Spleen (tissue), 7 donors: Measurements from ENCODE around the gene CRB2.

Experiments
- POLR2A ChIP-seq, 3 donors: fragments of 450-650 bp; IDR thresholded peaks; one replicate each; pipeline ENCODE4 v1.5.1; 2017; ENCODE audit warnings: antibody characterized with exemption in 3 of 3, mild to moderate bottlenecking in 1 of 3
- TF ChIP-seq, protein P1 (sequence below), 11 experiments: fragments of 200-600 bp in 7 of 11; fragments of 450-650 bp in 4 of 11; sonication (generic) in 4 of 11; IDR thresholded peaks in 8 of 11; conservative IDR thresholded peaks in 3 of 11; 1 replicate in 7 of 11; 2 replicates in 4 of 11; pipeline versions ENCODE4 v1.4.0 to v1.8.0; 2016 to 2021; ENCODE audit warnings: antibody characterized with exemption in 11 of 11, inconsistent platforms in 4 of 11, mild to moderate bottlenecking in 1 of 11
- donor health status: DM: no; HTN: no; CAD: no; lungs with moderate emphysema.
- donor health status: DM: no; HTN: no; CAD: no.
- donor health status: DM: no; HTN: no; CAD: no.

DNA sequence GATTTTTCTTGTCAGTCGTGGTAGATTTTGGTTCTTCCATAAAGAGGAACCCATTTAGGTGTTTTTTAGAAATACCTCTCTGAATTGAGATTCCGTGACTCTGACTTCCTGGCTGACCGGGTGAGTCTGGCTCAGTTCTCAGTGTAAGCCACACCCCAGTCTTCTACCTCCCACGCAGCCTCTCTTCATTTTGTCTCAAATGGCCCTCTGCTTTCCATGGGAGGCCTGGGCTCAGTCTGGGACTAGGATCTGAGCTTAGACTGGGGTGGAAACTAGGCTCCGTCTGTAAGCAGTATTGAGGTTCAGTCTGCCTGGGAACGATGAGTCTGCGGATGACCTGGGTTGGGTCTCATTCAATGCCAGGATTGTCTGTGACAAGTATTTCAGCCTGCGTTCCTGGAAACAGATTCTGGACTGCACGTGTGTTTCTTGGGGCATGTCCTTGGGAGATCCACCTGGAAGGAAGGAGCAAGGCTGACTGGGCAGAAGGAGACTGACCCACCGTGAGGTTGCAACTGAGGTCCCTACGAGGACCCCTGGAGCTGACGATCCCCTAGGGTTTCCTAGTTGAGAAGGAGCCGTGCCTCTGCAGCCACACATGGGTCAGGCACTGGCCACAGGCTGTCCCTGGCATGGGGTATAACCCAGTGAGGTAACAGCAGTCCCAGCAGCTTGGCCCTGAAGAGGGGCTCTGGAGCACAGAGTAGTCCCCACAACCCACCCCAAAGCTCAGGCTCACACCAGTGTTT is 12.4 kb upstream of the CRB2 start:
- no peak for TF ChIP-seq POLR2A (IDR thresholded peaks at IDR 0.05)
- TF ChIP-seq, protein P1, sequence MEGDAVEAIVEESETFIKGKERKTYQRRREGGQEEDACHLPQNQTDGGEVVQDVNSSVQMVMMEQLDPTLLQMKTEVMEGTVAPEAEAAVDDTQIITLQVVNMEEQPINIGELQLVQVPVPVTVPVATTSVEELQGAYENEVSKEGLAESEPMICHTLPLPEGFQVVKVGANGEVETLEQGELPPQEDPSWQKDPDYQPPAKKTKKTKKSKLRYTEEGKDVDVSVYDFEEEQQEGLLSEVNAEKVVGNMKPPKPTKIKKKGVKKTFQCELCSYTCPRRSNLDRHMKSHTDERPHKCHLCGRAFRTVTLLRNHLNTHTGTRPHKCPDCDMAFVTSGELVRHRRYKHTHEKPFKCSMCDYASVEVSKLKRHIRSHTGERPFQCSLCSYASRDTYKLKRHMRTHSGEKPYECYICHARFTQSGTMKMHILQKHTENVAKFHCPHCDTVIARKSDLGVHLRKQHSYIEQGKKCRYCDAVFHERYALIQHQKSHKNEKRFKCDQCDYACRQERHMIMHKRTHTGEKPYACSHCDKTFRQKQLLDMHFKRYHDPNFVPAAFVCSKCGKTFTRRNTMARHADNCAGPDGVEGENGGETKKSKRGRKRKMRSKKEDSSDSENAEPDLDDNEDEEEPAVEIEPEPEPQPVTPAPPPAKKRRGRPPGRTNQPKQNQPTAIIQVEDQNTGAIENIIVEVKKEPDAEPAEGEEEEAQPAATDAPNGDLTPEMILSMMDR (IDR thresholded peaks at IDR 0.05 in 8 of 11, conservative IDR thresholded peaks at IDR 0.05 in 3 of 11): no peak
